Fibroblast of the aortic adventitia (primary cell): ENCODE measurements around the gene MS4A2. TPM values are rescaled to one million over a fixed set of nuclear protein-coding genes. Genes with fewer than 3 reads are reported as not detected.
"Not testable (repeated sequence)": the region's sequence is repeated elsewhere in the genome, so short reads cannot be mapped to it uniquely, and the experiment has no call there.

Experiments
- DNase-seq: peaks from one replicate; pipeline ENCODE4 v3.0.0-alpha.2; 2010; ENCODE audit warnings: low read depth
- H3K4me3 ChIP-seq: 2 replicates; pipeline ENCODE4 v1.5.1; 2011; ENCODE audit warnings: low read depth, mild to moderate bottlenecking, control low read depth, low read length, moderate library complexity
- total RNA-seq: library from RNA; depleted of rRNA; stranded (reverse); fragments of >200 nt; gene quantifications from 2 replicates; pipeline ENCODE4 v1.2.3, GENCODE V29; 2012; ENCODE audit warnings: low replicate concordance
- TF ChIP-seq, protein P1 (sequence below): IDR thresholded peaks from 2 replicates; pipeline ENCODE4 v1.5.1; 2011; ENCODE audit warnings: mild to moderate bottlenecking, low read length, control low read depth, inconsistent platforms; ENCODE audit not compliant: insufficient read depth

The MS4A2 gene
- total RNA-seq, 1 donor, result not detected

DNA sequence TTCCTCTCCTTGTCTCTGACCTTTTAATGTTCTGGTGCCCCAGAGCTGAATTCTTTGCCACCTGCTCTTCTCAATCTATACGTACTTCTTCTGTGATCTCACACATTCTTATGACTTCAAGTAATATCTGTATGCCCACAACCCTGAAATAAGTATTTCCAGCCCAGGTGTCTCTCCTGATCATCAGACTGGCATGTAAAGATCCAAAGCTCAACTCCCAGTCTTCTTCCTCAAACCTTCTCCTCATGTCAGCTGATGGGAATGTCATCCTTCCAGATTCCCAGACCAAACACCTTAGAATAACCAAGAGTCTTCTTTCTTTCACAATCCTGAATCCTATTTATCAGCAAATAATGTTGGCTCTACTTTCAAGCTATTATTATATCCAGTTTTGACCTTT is 22.7 kb upstream of the MS4A2 start:
- DNase-seq, result no peak
- H3K4me3 ChIP-seq, result no peak overlapping the region
- TF ChIP-seq, protein P1, sequence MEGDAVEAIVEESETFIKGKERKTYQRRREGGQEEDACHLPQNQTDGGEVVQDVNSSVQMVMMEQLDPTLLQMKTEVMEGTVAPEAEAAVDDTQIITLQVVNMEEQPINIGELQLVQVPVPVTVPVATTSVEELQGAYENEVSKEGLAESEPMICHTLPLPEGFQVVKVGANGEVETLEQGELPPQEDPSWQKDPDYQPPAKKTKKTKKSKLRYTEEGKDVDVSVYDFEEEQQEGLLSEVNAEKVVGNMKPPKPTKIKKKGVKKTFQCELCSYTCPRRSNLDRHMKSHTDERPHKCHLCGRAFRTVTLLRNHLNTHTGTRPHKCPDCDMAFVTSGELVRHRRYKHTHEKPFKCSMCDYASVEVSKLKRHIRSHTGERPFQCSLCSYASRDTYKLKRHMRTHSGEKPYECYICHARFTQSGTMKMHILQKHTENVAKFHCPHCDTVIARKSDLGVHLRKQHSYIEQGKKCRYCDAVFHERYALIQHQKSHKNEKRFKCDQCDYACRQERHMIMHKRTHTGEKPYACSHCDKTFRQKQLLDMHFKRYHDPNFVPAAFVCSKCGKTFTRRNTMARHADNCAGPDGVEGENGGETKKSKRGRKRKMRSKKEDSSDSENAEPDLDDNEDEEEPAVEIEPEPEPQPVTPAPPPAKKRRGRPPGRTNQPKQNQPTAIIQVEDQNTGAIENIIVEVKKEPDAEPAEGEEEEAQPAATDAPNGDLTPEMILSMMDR, result no peak

DNA sequence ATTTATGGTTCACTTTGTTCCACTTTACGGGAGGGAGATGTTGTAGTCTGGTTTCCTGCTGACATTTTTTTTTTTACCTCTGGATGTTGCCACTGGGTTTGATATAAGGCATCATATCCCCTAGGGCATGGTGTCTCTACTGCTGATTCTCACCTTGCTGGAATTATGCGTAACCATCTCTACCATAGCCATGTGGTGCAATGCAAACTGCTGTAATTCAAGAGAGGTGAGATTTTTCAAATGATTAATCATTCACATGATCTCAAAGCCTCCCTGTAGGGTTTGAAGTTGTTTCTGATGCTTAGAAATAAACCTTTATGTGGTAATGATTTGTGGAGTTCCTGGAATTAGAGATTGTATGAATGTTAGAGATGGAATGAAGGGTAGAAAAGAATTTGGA is 19.0 kb upstream of the MS4A2 start:
- no peak overlapping the region for H3K4me3 ChIP-seq
- TF ChIP-seq, protein P1, result no peak
- no peak for DNase-seq

DNA sequence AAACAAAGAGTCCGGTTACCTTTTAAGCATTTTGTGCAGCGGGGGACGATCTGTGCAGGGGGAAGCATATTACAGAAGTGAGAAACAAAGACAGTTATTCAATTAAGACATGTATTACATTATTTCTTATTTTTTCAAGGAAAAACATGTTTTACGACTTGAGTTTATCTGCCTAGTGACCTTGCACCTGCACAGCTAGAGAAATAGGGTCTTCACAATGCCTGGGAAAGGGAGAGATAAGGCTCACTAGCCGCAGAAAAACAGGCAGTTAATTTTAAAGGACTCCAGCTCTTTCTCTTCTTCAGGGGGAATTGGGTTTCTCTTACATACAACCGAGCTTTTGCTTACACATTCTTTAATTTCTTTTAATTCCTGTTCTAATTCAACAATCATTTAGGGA is 16.8 kb upstream of the MS4A2 start:
- not testable (repeated sequence) for DNase-seq, H3K4me3 ChIP-seq

DNA sequence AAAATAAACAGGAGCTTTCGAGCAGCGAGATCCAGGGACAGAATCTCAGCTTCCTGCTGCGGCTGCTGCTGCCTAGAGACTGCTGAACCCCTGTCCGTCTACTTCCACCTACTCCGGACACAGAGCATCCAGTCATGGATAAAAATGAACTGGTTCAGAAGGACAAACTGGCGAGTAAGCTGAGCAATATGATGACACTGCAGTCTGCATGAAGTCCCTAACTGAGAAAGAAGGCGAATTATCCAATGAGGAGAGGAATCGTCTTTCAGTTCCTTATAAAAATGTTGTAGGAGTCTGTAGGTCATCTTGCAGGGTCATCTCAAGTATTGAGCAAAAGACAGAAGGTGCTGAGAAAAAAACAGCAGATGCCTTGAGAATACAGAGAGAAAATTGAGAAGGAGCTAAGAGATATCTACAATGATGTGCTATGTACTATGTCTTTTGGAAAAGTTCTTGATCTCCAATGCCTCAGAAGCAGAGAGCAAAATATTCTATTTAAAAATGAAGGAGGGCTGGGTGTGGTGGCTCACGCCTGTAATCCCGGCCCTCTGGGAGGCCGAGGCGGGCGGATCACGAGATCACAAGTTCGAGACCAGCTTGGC is 11.1 kb upstream of the MS4A2 start:
- no peak for DNase-seq
- no peak overlapping the region for H3K4me3 ChIP-seq
- TF ChIP-seq, protein P1, result no peak

DNA sequence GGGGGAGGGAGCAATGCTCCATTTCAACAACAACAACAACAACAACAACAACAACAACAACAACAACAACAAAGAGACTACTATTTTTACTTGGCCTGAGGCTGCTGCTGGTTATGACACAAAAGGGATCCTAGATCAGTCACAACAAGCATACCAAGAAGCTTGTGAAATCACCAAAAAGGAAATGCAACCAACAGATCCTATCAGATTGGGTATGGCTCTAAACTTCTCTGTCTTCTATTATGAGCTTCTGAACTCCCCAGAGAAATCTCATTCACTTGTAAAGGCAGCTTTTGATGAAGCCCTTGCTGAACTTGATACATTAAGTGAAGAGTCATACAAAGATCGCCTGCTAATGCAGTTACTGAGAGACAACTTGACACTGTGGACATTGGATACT is 10.5 kb upstream of the MS4A2 start:
- DNase-seq, result no peak
- no peak overlapping the region for H3K4me3 ChIP-seq
- TF ChIP-seq, protein P1, result no peak

DNA sequence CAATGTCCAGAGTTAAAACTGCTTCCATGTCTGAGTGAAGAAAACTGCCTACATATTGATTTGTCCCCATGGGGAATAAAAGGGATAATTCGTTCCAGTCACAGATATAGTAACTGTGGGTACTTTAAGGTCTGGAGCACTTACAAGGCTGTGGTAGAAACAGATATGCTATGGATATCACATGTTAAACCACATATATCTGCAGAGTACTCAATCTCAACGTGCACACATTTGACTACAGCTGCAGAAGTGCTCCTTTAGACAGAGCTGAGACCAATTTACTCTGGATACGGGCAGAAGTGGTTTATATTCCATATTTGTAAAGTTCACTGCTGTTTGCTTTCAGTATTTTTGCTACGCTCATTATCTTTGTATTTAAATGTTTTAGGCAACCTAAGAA is 9.7 kb upstream of the MS4A2 start:
- H3K4me3 ChIP-seq, result no peak overlapping the region
- TF ChIP-seq, protein P1, result no peak
- DNase-seq, result no peak

DNA sequence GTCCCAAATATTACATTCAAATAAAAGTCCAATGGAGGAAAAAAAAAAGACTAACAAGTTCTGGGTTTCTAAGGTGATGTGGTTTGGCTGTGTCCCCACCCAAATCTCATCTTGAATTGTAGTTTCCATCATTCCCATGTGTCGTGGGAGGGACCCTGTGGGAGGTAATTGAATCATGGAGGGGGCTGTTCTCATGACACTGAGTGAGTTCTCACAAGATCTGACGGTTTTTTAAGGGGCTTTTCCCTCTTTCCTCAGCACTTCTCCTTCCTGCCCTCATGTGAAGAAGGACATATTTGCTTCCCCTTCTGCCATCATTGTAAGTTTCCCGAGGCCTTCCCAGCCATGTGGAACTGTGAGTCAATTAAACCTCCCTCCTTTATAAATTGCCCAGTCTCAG is 7.9 kb upstream of the MS4A2 start:
- no peak for DNase-seq
- TF ChIP-seq, protein P1, result no peak
- H3K4me3 ChIP-seq, result no peak overlapping the region
